T follicular helper cell (primary cell): ENCODE results near the gene SAMD3.
"Not testable (repeated sequence)": the region's sequence is repeated elsewhere in the genome, so short reads cannot be mapped to it uniquely, and the experiment has no call there.

Experiments used
- DNase-seq: peaks from one replicate; pipeline ENCODE4 v3.0.0-alpha.2; 2020; ENCODE audit warnings: low read depth
- total RNA-seq, 2 experiments: gene quantifications; one replicate each; lab custom pipeline; 2026; lab: John Stamatoyannopoulos, UW

SAMD3 gene, protein sequence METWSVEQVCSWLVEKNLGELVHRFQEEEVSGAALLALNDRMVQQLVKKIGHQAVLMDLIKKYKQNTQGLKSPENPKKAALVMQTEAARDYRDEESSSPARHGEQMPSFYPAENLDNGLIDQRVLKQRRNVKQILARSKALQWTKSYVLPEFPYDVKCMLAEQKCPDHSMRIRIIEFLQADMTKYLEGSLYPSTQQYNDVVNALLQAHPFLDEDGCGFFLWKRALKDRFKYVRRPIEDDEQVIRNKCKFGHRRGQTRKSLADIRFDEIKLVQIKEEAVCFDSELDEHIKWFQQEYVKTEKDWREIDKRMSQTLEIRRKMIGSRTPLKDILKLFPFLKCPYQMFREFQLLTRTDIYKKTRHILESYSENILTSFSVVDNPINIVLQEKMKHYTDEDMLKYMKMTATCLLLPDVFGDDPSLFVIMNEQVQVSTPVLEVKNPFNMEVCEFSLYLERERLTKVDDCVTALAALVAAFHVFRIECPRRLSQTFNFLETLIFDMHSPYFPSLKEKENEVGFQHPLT
- 1.7 to 9.7 reads per million in 2 experiments for total RNA-seq

DNA sequence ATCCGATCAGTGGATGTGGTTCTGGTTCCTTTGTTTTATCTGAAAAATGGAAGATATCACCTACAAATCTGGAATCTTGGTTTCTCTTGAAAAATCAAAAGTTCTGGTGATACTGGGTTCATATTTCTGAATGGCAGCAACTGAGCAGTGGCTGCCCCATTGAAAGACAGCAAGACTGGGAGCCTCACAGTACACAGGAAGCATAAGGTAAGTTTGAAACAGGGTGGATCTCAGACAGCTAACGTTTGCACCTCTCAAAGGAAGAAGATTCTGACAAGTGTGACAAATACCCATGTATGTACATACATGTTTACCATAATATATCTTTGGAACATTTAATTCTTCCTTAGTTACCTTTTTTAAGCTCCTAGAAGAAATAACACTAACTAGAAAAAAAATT is at the start of gene SAMD3:
Gene SAMD3 (minus strand): TSS at position 177 of the 400 bp plus-strand sequence. CDS start 7,678 bp downstream, outside the sequence.
- DNase-seq, result no peak

DNA sequence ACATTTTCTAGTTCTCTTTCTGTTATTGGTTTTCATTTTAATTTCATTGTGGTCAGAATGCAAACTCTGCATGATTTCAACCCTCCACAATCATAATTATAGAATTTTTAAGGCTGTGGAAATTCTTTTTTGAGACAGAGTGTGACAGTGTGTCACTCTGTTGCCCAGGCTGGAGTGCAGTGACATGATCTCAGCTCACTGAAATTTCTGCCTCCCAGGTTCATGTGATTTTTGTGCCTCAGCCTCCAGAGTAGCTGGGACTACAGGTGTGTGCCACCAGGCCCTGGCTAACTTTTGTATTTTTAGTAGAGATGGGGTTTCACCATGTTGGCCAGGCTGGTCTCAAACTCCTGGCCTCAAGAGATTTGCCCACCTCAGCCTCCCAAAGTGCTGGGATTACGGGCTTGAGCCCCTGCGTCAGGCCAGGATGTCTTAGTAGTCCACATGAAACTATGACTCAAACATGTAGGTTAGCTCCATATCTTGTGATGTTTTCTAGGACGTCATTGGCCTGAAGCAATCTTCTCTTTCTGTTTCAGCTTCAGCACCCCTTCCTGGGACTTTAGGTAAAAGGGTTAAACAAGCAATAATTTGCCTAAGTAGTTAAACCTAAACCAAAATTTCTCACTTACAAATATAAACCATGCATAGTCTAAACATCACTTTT is 47.4 kb upstream of the SAMD3 start:
- no peak for DNase-seq

DNA sequence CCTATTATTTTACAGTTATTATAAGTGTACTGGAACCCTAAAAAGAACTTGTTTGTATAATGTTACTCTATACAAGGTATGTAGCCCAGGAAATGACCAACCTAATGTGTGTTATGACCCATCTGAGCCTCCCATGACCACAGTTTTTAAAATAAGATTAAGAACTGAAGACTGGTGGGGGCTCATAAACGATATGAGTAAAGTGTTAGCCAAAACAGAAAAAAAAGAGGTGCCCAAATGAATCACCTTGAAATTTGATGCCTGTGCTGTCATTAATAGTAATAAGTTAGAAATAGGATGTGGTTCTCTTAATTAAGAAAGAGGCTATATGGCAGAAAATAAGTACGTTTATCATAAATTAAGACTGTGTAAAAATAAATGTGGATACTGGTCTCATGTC is 42.8 kb upstream of the SAMD3 start:
- not testable (repeated sequence) for DNase-seq

DNA sequence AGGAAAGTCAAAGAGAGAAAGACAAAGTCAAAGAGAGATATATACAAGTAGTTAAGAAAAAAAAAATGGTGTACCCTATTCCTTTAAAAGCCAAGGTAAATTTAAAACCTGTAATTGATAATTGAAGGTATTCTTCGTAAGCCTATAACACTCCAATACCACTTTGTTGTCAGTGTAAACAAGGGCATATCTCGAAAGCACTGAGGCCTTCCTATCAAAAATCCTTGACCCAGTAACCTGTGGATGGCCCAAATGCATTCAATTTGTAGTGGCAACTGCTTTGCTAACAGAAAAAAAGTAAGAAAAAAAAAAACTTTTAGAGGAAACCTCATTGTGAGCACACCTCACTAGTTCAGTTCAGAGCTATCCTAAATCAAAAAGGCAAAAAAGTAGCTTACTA is 39.3 kb upstream of the SAMD3 start:
- DNase-seq, result no peak

DNA sequence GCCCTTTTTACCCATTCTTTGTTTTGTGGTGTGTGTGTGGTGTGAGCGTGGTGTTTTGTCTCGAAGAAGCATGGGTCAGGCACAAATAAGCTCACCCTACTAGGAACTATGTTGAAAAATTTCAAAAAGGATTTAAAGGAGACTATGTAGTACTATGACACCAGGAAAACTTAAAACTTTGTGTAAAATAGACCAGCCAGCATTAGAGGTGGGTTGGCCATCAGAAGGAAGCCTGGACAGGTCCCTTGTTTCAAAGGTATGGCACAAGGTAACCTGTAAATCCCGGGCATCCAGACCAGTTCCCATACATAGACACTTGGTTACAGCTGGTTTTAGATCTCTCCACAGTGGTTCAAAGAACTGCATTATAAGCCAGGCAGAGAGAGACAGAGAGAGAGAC is 38.8 kb upstream of the SAMD3 start:
- DNase-seq, result not testable (repeated sequence)

DNA sequence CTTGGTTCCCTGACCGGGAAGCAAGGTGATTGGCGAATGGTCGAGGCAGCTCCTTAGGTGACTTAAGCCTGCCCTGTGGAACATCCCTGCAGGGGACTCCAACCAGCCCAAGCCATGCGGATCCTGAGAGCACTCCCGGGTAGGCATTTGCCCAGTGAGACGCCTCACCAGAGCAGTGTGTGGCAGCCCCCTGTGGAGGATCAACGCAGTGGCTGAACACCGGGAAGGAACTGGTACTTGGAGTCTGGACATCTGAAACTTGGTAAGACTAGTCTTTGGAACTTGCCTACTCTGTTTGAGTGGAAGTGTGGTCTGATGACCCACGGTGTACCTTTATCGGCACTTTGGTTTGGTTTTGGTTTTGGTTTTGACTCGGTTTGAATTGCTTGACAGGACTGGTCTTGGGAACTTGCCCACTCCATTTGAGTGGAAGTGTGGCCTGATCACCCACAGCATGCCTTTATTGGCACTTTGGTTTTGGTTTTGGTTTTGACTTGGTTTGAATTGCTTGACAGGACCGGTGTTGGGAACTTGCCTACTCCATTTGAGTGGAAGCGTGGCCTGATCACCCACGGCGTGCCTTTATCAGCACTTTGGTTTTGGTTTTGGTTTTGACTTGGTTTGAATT is 38.0 kb upstream of the SAMD3 start:
- DNase-seq, result not testable (repeated sequence)

DNA sequence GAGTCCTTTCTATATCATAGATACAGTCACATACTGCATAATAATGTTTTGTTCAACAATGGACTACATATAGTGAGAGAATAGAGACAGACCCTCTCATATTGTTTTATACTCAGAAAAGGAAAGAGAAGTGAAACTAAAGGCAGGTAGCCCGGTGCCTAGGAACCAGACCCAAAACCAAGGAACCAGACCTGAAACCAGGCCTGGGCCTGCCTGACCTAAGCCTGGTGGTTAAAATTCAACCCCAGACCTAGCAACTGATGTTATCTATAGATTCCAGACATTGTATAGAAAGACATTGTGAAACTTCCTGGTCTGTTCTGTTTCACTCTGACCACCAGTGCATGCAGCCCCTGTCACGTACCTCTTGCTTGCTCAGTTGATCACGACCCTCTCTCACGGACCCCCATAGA is 37.3 kb upstream of the SAMD3 start:
- DNase-seq, result not testable (repeated sequence)

DNA sequence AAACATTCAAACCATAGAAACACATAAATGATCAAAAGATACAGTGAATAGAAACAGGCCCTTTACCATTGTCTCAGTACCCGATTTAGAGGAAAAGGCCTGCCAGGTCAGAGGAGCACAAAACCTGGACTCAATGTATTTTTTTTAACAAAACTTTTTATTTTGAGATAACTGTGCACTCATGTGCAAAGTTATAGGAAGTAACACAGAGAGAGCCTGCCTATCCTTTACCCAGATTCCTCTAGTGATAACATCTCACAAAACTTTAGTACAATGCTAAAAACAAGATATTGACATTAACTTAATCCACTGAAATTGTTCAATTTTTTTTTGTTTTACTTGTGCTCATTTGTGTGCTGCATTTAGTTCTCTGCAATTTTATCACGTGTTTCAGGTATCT is 36.8 kb upstream of the SAMD3 start:
- no peak for DNase-seq

DNA sequence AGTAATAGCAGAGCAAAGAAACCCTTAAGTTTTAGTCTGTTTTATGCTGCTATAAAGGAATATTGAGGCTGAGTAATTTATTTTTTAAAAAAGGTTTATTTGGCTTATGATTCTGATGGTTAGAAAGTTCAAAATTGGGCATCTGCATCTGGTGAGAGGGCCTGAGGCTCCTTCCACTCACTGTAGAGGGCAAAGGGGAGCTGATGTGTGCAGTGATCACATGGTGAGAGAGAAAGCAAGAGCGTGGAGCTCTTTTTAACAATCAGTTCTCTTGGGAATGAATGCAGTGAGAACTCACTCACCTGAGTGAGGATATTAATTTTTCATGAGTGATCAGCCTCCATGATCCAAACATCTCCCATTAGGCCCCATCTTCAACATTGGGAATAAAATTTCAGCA is 36.4 kb upstream of the SAMD3 start:
- no peak for DNase-seq

DNA sequence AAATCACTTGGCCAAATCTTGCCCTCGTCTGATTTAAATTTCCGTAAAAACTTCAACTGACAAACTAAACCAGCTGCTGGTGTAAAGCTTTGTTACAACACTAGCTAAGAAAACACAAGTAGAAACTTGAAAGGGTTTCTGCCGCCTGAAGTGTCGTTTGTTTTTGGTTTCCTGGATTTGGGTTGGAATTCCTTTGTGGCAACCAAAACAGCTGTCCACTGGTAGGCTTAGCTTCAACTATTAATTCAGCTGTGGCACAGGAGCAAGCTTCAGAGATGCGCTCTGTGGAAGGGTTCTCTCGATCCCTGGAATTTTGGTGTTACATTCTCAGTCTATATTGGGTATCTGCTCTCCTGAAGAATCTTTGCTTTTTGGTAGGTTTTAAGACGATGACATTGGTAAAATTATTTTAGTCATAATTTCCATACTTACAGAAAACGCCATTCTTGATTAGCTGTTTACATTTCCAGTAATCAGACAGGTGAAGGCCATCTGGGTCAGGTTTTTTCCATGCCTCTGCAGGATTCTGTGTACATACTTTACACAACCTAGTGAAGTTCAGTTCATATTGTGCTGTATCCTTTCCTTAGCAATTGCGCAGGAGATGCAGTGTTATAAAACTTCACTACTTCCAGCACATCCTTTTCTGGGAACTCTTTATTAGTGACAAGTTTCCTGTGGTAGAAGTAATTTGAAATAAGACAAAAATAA is 29.9 kb upstream of the SAMD3 start:
- DNase-seq, result no peak

DNA sequence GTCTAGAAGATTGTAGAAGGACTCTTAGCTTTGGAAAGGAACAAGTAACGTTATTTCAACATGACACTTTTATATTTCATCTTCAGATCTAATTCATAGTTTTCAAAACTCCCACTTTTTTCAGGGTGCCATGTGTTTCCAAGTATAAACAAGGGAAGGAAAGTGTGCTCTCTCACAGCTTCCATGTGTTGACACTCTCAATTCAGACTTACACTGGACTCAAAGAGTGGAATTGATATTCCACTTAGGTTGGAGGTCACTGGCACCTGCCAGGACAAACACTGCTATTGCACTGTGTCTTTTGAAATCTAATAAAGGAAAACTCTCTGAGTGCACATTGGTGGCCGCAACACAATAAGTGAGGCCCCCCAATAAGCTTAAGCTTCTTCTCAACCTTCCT is 22.5 kb upstream of the SAMD3 start:
- DNase-seq, result no peak

DNA sequence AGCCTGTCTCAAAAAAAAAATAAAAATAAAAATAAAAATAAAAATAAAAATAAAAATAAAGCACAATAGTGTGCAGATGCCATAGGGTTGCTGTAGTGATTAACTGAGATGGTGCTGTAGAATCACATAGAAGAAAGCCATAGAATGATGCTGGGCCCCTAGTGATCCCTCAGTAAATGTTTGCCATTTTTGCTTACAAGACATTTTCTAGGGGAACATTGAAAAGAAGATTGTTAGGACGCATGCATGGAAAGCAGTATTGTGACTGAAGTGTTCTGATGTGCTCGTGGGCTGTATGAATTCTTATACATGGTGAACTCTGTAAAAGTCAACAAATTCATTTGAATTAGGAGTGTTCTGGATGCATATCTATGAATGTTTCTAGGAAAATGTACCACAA is 22.0 kb upstream of the SAMD3 start:
- DNase-seq, result no peak

DNA sequence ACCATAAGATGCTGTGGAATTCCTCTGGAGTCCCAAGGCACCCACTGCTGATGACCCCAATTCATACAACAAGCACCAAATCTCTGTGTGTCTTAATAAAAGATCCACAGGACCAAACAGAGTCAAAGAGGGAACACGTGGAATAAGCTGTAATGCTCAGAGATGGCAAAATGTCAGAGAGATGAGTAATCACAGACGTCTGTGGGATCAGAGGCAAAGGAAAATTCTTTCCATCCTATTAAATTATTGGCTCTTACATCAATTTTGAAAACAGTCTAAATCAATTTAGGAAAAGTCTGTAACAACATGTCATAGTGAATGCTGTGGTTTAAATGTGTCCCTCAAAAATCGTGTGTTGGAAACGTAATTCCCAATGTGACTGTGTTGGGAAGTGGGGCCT is 17.5 kb upstream of the SAMD3 start:
- no peak for DNase-seq

DNA sequence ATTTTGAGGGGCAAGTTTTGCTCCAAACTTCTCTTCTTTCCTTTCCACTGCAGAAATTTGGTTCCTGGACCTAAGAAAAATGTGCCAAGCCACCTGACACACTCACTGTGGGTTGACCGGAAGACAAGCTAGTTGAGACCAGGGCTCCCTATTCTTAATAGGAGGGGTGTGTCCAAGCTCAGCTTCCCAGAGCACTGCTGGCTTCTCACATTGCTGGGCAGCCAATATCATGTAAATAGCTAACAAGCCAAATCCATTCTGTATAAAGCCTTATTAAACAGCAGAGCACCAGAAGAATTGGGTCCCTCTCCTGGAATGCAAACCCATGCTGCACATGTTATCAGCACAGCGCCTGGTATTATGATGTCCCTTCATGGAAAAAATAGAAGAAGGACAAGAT is 17.0 kb upstream of the SAMD3 start:
- DNase-seq, result no peak

DNA sequence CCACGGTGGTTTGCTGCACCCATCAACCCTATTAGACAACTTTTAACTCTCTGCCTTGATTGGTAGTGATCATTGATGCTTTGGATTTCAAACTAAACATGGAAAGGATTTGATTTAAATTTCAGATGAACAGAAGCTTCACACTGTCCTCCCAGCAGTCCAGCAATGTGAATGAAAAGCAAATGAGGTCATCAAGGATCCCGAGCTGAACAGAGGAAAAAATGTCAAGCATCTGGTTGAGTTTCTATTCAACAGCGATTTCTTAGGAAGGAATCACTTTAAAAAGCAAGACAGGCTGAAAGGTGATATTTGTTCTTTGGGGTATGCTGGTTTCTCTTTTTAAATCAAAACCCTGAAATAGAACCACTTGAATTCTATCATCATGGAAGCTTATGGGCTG is 10.6 kb upstream of the SAMD3 start:
- DNase-seq, result no peak

DNA sequence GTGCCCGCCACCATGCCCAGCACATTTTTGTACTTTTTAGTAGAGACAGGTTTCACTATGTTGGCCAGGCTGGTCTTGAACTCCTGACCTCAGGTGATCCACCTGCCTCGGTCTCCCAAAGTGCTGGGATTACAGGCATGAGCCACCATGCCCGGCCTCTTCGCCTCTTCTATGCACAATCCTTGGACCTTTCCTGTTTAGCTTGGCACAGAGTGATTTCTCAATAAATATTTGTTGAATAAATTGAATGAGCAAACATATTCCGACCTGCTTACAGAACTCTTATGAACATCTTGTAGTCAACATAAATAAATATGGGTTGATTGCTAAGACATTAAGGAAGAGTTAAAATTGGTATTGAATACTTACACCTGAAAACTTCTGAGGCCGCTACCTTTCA is 7.8 kb upstream of the SAMD3 start:
- DNase-seq, result not testable (repeated sequence)

DNA sequence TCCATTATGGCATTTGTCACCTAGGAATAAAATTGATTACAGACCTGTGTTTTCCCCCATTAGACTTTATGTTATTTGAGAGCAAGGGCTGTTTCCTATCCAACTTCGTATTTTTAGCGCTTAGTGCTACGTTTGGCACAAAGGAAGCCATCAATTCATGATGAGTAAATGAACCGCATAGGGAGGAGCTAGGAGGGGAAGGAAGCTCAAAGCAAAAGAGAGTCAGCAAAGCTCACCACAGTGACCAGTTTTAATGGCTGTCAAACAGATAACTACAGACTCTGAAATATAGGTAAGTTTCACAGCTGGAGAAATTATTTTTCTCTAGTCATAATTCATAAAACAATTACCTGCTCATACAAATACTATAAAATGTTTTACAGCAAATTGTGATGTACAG is 6.9 kb upstream of the SAMD3 start:
- no peak for DNase-seq

DNA sequence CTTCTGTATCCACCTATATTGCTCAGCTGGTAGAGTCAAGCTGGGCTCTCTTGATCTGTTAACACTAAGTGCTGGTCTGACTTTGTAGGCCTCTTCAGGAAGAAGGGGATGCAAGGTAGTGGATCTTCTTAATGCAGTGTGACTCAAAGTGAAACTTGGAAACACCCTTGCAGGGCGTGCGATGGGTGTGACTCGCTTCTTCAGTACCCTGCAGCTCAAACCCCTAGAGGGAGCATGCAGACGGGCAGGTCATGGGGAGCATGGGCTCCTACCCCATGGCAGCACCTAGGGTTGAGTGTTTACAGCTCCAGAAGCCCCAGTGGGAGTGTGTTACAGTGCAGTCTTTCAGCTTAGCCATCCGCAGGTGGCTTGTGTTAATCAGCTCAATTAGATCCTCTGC is 757 bp upstream of the SAMD3 start:
- peak; percentile 10 for DNase-seq

DNA sequence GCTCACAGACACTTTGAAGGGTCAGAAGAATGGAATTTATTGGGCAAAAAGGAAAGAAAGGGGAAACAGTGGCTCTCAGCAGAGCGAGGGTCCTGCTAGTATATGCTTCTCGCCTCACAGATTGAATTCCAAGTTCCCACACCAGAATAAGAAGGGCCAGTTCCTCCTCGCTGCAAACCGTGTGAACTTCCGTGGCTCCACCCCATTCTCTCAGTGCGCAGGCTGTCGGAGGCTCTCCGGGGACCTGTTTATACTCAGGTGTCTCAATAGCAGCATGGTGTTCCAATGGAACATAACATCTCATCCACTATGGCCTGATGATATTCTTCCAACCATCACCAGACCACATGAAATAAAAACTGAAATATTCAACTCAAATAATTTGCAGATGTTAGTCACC is 4.6 kb downstream of the SAMD3 start:
- no peak for DNase-seq

DNA sequence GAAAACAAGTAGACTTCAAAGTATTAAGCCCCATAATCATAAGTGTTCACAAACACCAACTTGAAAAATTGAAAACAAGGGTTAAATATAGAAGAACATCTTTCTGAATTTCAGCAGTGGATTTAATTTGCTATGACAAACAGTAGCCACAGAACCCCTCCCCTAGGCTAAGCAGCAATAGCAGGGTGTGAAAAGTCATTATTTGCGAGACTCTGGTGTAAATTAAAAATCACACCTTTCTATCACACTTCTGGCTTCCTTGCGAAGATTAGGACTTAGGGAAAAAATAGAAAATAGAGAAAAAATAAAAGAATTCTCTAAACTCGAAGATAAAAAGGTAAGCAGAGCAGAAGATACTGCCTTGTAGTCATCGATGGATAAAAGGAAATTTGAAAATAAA is 6.1 kb downstream of the SAMD3 start:
- DNase-seq, result no peak

DNA sequence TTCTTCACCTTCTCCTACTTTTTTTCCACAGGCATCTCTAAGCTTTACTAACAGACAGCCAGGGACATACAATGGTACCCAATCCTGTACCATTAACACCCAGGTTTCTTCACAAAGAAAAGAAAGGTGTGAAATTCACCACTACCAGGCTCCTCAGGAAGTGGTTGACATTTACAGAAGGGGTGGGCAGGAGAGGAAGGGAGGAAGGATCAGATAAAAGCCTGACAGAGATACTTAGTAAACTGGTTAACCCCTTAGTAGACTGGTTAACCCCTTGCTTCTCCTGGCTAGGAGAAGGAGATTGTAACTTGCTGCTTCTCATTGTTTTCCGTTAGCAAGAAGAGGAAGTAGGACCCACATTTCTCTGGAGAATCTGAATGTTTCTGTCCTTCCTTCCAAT is 7.2 kb downstream of the SAMD3 start:
- DNase-seq, result no peak

DNA sequence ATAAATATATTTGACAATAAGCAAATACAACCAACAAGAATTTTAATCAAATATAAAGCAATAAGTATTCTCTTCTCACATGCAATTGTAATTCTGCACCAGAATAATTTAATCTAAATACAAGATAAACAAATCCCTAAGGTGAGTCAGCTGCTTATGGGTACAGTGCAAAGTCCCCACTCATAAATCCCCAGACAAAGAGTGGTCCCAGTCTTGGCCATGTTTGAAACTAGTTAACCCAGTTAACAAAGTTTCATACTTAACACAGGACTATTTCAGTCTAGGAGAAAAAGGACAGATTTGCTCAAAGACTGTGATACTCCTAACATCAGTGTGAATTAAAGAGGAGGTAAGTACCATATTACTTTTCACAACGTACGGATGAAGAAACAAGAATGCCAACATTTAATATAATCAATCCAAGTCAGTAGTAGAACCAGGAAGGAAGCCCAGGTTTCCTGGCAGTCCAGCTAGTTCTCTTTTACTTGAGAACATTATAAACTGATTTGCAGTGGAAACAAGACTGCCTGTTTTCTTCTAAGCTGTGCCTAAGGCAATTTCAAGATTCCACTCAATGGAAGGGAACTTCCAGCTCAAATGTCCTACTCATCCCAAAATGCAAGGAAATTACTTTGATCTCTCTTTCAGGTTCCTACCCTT is 10.4 kb downstream of the SAMD3 start:
- DNase-seq, result no peak
